Choroid plexus epithelial cell (primary cell): Measurements from ENCODE around the gene CALN1.
"Not testable (repeated sequence)": the region's sequence is repeated elsewhere in the genome, so short reads cannot be mapped to it uniquely, and the experiment has no call there.

Experiments used
- DNase-seq: peaks from one replicate; pipeline ENCODE4 v3.0.0-alpha.2; 2010; ENCODE audit warnings: low read depth
- H3K4me3 ChIP-seq: 2 replicates; pipeline ENCODE4 v1.5.1; 2011; ENCODE audit warnings: low read depth, mild to moderate bottlenecking, control low read depth, low read length, moderate library complexity
- TF ChIP-seq, protein P1 (sequence below): conservative IDR thresholded peaks from 2 replicates; pipeline ENCODE4 v1.5.1; 2011; ENCODE audit warnings: low read depth, mild to moderate bottlenecking, control low read depth, inconsistent platforms, low read length, moderate library complexity

CALN1 gene

DNA sequence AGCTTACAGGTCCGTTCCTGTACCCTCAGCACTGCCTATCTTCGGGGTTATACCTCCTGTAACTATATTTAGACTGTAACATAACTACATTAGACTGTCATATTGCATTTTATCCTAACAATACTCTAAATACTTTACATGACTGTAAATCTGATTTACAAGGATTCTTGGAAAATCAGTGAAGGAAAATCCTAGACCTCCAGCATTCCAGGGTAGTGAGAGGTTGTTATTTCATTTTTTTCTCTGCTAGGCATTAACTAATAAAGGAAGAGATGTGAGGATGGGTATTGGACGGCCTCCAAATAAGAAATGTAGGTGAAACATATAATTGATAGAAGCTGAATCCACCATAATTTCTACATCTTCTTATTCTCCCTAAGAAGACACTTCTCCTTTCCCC is 569.4 kb downstream of the CALN1 start:
- TF ChIP-seq, protein P1, sequence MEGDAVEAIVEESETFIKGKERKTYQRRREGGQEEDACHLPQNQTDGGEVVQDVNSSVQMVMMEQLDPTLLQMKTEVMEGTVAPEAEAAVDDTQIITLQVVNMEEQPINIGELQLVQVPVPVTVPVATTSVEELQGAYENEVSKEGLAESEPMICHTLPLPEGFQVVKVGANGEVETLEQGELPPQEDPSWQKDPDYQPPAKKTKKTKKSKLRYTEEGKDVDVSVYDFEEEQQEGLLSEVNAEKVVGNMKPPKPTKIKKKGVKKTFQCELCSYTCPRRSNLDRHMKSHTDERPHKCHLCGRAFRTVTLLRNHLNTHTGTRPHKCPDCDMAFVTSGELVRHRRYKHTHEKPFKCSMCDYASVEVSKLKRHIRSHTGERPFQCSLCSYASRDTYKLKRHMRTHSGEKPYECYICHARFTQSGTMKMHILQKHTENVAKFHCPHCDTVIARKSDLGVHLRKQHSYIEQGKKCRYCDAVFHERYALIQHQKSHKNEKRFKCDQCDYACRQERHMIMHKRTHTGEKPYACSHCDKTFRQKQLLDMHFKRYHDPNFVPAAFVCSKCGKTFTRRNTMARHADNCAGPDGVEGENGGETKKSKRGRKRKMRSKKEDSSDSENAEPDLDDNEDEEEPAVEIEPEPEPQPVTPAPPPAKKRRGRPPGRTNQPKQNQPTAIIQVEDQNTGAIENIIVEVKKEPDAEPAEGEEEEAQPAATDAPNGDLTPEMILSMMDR = no peak
- no peak overlapping the region for H3K4me3 ChIP-seq
- no peak for DNase-seq

DNA sequence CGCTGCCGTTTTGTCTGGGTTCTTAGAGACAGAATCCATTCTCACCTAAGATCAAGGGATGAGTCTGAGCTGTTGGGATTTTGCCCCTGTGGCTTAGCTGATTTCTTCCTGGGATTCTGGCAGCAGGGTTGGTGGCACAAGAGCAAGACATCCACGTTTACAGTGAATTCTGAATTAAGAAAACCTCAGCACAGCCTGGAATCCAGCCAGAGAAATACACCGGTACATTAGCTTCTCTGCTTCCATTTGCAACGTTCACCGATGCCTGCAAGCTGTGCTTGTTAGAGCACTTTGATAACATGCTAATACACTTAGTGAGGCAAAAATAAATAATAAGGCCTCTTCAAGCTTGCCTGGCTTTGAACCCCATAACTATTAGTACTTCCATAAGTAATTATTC is 569.8 kb downstream of the CALN1 start:
- DNase-seq = no peak
- TF ChIP-seq, protein P1 = no peak
- H3K4me3 ChIP-seq = no peak overlapping the region

DNA sequence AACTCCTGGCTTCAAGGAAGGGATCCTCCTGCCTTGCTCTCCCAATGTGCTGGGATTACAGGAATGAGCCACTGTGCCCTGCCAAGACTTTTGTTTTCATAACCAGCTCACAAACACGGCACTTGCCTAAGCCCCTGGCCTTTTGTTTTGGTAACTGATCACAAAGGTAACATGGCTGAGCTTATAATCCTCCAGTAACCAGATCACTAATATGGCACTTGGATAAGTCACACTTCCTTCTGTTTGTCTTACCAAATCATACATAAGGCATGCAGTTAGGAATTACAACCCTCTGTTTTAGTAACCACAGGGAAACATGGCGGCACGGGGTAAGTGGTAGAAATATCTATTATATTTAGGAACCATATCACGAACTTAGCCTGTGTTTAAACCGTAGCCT is 577.1 kb downstream of the CALN1 start:
- no peak overlapping the region for H3K4me3 ChIP-seq
- TF ChIP-seq, protein P1 = no peak
- no peak for DNase-seq

DNA sequence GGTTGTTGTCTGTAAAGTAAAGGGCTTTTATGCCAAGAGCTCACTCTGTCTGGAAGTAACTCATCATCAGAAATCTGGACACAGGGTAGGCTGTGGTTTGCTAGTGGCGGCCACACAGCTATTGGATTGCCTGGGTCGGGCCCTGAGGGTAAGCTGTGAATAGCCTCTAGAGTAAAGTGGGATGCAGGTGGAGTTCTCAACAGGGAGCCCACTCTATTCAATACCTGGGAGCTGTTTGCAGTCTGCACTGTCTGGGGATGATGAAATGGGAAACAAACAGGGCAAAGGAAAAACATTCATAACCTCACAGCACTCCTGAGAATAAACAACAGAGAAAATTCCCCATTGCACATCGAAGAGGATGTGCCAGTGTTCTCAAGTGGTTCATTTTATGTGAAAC is 582.6 kb downstream of the CALN1 start:
- DNase-seq = no peak
- H3K4me3 ChIP-seq = no peak overlapping the region
- TF ChIP-seq, protein P1 = no peak

DNA sequence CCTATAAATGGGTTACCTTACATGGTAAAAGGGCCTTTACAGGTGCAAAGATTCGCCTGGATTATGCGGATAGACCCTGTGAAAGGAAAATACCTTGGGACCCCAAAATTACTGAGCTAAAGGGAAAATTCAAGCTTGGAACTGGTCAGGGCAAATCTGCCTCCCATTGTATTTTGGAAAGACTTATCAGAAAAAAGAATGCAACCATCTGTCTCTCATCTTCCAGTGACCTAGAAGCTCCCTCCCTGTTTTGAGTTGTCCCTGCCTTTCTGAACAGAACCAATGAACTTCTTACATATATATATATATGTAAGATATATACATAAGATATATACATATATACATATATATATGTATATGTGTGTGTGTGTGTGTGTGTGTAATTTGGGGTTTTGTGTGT is 583.8 kb downstream of the CALN1 start:
- no peak overlapping the region for H3K4me3 ChIP-seq
- TF ChIP-seq, protein P1 = no peak
- DNase-seq = no peak

DNA sequence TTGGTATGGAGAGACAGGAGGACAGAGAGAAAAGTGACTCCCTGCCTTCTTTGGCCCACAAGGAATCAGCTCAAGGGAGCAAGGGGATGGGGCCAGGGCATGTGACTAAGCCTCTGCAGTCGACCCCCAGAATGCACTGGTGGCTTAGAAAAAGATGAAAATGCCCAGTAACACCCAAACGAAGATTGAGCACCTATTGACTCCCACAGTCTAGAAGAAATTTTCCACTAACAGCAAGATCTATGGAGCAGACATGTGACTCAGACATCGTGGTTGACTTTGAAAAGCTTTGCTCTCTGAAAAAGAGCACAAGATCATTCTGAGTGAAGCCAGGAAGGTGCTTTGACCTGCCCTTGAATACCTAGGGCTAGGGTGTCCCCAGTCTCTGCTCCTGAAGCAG is 586.0 kb downstream of the CALN1 start:
- no peak for DNase-seq
- no peak overlapping the region for H3K4me3 ChIP-seq
- TF ChIP-seq, protein P1 = no peak

DNA sequence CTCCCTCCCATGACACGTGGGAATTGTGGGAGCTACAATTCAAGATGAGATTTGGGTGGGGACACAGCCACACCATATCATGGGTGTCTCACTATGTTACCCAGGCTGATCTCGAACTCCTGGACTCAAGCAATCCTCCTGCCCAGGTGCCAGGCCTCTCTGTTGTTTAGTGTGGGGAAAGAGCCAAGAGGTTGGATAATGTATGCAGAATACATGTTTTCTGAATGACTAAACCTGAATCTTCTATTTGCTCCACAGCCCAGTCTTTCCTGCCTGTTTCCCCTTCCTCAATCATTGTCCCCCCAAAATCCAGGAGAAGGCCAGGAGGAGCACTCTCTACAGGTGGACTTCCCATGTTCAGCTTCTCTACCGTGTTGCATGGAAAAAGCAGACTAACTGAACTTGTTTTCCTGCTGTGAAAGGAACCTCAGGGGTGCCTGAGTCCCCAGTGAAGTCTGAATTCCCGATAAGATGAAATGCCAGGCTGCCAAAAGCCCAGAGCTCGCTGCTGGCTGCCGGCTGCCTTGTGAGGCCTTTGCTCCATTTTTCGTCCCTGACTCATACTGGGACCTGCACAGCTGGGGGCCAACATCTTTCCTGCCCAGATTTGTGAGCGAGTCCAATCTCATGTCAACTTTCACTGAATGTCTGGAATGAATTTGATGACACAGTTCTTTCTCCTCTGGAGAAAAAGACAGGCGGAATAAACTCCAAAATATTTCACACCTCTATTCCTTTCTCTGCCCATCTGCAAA is 588.0 kb downstream of the CALN1 start:
- DNase-seq = peak; percentile 30
- TF ChIP-seq, protein P1 = no peak
- no peak overlapping the region for H3K4me3 ChIP-seq

DNA sequence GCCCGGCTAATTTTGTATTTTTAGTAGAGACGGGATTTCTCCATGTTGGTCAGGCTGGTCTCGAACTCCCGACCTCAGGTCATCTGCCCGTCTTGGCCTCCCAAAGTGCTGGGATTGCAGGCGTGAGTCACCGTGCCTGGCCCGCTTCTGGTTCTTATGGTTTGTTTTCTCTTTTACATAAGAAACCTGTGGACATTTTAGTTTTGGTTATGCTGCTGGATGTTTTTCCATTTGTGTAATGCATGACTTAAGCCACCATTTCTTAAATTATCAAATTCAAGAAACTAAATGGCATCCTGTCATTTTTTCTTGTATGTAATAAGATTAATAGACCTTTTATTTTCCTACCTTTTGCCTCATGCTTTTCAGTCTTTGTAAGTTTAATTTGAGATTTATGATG is 589.7 kb downstream of the CALN1 start:
- not testable (repeated sequence) for DNase-seq

More for the DNA sequence above, 589.7 kb downstream of the CALN1 start:
- H3K4me3 ChIP-seq = not testable (repeated sequence)
